COR-L47 (cell line): ENCODE data around the gene ANKRD34B.
"Not testable (repeated sequence)": the region's sequence is repeated elsewhere in the genome, so short reads cannot be mapped to it uniquely, and the experiment has no call there.

ENCODE experiments used
- DNase-seq: peaks from one replicate; lab custom pipeline; 2025; lab: John Stamatoyannopoulos, UW

Gene ANKRD34B

DNA sequence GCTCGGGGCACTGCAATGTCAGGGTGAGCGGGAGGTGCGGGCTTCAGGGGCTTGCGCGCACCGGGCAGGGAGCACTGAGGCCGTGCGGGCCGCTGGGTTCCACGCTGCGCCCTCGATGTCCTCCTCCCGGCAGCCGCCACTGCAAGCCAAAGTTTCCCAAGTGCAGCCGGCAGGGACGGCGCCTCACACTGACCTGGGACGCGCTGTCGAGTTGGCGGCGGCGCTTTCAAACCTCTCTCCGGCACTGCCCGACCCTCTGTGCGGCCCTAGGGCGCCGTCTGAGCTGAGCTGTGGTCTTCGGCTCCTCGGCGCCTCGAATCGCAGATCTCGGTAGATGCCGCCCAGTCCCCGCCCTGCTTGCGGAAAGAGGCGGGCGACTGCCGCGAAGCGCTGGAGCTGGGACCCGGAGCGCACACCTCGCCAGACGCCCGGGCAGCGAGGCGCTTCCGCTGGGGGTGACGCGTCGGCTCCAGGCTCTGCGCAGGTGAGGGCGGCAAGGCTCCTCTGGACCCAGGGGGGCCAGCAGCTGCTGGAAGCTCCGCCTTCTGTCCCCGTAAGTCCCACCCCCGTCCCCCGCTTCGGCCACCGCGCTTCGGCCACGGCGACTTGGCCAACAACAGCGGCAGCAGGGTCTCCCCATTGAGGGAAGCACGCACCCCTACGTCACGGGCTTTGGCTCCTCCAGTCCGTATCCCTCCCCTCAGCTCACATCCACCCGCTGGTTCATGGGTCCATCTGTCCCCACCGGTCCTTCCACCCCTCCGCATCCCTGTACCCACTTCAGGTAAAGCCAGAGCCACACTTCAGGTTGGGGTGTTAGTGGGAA, at the start of gene ANKRD34B:
Gene ANKRD34B, minus strand, starts transcription at position 320 of the 826 bp plus-strand sequence. CDS start 10,261 bp downstream, outside the sequence.
- peak; percentile 59 for DNase-seq

DNA sequence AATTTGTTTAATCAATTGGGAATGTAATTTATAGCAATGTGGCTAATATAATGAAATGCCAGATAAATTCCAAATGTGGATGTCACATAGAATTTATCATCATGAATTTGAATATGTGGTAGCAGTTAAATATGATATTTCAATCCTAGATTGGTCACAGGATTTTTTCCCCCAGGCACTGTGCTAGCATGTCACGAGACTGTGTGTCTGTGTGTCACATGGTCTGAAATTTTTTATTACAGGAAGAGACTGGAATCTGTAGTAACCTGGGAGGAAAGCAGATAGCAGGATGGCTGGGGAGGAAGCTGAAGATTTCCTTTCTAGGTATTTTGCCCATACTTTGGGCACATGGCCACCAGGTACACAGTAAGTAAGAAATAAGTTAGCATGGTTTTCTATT, 49.0 kb upstream of the ANKRD34B start:
- no peak for DNase-seq

DNA sequence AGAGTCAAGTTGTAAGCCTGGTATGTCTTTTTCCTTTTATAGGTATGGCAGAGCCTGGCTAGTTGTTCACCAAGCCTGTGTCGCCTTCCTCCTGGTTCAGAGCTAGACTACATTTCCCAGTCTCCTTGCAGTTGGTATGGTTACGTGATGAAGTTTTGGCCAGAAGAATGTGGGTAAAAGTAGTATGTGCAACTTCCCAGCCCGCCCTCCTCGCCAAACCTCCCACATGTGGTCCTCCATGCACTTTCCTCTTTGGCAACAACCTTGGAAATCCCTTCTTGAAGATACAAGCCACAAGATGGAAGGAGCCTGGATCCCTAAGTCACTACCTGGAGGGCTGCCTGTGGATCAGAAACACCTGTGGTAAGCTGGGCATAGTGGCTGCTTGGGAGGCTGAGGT, 48.4 kb upstream of the ANKRD34B start:
- DNase-seq = no peak

DNA sequence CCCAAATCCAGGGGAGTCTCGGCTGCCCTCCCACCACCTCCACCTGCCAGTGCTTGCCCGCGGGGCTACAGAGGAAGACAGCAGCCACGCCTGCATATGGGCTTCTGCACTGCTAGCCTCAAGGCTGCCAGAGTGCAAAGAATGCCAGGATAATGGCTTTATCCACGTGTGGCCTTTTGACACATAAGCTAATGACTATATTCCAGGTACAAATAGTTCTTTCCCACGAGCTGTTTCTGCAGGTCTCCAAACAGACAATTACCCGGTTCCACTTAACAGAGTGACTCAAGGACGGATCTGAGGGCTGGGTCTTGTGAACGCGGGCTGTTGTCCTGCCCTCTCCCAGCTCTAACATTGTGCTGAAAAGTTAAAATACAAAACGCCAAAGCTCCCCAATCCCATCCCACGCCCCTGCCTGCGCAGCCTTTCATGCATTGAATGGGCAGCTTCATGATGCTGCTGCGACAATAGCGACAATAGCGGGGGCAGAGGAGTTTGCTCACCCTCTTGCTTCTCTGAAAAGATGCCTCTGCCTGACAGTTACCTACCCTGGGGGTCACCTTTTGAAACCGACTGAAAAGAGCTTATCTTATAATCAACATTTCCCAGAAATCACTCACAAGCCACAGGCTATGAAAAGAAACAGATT, 45.3 kb upstream of the ANKRD34B start:
- DNase-seq = no peak

DNA sequence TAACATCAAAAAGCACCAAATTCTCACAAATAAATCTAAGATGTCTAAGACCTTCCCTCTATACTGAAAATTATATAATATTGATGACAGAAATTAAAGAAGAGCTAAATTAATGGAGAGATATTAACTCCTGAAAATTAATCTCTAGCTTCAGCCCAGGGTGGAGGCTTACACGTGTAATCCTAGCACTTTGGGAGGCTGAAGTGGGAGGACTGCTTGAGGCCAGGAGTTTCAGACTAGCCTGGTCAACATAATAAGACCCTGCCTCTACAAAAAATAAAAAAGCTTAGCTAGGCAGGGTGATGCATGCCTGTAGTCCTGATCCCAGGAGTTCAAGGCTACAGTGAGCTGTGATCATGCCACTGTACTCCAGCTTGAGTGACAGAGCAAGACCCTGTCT, 39.6 kb upstream of the ANKRD34B start:
- no peak for DNase-seq

DNA sequence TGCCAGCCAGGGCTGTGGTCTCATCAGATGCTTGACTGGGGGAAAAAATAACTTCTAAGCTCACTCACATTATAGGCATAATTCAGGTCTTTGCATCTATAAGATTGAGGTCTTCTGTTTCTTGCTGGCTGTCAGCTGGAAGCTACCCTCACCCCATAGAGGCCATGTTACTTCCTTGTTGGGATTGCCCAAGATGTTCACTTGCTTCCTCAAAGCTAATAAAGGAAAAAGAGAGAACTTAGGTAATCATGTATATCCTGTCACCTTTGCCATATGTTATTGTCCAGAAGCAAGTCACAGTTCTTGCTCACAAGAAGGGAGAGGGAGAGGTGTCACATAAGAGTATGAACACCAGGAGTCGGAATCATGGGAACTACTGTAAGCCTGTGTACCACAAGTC, 38.7 kb upstream of the ANKRD34B start:
- DNase-seq = no peak

DNA sequence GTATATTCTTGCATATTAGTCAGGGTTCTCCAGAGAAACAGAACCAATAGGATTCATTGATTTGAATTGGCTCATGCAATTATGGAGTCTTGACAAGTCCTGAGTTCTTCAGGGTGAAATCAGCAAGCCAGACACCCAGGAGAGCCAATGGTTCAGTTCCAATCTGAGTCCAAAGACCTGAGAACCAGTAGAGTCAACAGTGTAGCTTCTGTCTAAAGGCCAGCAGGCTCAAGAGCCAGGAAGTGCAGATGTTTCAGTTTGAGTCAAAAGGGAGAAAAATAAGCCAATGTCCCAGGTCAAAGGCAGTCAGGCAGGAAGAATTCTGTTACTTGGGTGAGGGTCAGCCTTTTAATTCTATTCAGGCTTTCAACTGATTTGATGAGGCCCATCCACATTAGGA, 37.8 kb upstream of the ANKRD34B start:
- no peak for DNase-seq

DNA sequence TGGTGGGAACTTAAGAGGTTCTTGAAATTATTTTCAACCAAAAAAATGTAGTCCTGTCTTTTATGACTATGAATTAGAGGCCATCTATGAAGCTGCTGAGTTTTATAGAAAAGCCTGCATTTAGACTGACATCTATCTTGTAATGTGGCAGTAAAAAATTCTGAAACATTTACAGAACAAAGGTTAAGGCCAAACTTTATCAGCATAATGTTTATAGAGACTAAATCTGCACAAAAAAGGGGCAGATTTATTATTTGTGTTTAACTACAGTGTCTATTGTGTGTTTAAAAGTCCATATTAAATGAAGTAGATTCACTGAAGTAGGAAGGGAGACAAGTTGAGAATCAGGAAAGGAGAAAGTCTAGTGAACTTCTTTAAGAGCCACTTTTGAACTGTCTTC, 37.3 kb upstream of the ANKRD34B start:
- DNase-seq = no peak

DNA sequence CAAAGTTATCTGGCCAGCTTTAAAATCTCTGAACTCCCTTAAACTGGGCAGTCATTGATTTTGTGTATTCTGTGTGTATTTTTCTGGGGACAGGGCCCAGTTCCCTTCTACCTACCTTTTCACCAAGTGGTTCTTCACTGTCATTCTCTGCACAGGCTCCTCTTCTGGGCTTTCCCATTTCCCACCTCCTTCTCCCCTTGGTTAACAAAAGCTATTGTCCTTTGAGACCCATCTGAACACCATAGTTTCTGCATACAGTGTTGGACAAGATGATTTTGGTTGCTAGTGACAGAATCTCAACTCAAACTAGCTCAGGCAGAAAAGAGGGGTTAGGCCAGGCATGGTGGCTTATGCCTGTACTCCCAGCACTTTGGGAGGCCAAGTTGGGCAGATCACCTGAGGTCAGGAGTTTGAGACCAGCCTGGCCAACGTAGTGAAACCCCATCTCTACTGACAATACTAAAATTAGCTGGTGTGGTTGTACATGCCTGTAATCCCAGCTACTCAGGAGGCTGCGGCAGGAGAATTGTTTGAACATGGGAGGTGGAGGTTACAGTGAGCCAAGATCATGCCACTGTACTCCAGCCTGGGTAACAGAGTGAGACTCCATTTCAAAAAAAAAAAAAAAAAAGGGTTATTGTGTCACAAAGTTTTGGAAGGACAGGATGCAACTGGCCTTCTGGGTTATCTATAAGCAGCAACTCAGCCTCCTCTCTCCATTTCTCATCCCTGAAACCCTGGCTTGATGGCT, 31.0 kb upstream of the ANKRD34B start:
- no peak for DNase-seq

DNA sequence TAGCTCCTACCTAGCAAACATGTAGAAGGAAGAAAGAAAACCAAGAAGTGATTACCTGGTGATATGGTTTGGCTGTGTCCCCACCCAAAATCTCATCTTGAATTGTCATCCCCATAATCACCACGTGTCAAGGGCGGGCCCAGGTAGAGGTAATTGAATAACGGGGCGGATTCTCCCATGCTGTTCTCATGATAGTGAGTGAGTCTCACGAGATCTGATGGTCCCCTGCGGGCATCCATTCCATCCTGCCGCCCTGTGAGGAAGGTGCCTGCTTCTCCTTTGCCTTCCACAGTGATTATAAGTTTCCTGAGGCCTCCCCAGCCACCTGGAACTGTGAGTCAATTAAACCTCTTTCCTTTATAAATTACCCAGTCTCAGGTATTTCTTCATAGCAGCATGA, 27.4 kb upstream of the ANKRD34B start:
- no peak for DNase-seq

DNA sequence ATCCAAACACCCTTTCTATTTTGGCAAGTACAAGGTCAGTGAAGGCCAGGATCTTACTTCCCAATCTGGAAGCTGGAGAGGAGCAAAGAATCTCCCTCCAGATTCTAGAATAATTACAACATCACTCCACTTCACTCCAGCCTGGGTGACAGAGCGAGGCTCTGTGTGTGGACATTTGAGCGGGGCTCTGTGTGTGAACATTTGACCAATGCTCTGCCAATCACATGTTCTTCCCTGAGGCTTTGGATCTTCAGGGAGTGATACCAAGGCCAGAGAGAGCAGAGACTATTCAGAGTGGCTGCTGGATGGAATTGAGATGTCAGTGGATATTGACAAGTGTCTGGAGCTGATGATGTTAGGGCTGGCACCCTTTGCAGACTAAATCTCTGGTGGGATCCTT, 24.7 kb upstream of the ANKRD34B start:
- no peak for DNase-seq

DNA sequence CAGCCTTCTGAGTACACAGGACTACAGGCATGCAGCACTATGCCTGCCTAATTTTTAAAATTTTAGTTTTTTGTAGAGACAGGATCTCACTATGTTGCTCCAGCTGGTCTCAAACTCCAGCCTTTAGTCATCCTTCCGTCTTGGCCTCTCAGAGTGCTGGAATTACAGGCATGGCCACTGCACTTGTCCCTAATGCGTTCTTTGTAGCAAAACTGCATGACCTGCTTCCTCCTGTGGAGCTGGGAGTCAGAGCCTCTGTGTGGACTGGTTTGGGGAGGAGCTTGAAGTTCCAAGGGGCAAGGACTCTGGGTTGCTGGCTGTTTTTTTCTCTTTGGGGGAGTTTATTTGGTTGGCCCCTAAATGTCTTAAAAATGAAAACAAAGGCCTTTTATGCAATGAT, 22.7 kb upstream of the ANKRD34B start:
- DNase-seq = no peak

DNA sequence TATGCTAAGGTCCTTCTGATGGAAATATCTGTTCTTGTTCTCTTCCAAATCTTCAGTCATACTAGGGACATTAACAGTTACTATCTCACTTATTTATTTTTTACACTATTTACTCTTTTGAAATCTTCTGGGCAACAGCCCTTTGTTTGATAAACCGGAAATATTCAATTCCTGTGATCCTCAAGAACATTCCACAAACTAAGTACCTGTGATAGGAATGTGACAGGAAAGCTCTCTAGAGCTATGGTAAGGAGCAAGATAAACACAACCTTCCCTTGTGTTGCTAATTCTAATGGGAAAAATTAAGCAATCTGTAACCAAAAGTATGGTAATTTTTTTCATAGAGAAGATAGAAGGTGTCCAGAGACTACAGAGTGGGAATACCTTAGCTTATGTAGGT, 22.0 kb upstream of the ANKRD34B start:
- no peak for DNase-seq

DNA sequence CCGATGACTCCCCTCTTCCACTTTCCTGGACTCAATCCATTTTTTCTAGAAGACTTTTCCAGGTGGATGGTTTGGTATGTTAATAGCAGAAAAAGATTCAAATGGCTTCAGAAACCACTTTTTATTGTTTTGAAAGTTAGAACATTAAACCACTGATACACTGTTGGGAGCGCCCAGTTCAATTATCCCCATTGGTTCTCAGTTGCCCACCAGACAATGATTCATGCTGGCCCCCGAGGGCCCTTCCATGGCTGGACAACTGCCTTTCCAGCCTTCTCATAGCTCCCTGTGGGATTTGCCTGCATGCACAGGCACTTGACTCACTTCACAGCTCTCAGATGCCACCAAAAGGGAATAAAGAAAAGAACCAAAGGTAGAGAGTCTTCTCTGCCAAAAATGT, 21.3 kb upstream of the ANKRD34B start:
- no peak for DNase-seq

DNA sequence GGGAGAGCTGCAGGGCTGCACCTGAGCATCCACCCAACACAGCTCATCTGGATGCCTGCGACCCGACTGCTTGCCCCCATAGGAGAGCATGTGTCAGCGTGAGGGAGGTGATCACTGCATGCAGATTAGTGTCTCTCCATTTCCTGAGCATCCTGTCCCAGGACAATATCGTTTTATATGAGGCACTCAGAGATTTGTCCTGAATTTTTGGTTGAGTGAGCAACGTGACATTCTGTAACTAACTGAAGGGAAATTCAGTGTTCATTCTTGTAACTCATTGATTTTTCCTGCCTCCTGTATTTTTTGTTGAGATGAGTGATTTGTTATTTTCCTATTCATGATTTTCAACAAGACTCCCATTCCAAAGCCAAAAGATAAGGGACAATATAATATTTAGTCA, 20.7 kb upstream of the ANKRD34B start:
- no peak for DNase-seq

DNA sequence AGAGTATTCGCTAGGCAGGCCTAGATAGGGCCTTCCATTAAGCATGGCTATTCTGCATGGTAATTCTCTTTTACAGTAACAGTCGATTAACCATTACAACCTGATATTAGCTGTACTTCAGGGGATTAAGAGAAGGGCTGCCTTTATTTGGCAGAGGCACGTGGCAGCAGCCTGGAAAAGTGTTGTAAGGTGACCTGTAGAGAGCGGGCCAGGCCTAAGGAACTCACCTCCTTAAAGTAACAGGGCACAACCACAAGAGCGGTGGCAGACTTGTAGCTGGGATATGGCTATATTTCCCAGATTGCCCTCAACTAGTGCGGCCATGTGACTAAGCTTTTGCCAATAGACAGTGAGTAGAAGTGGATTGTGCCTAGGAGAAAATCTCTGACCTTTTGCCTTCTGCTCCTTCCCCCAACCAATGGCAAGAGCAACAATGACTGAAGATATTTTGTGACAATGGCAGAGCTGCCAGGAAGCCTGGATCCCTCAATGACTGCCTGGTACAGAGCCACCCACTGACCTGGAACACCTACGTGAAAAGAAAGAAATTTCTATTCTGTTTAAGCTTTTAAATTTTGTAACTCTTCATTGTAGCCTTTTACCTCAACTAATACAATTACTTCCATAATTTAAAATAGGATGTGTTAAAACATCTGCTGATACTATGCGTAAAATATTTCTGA, 18.9 kb upstream of the ANKRD34B start:
- no peak for DNase-seq

DNA sequence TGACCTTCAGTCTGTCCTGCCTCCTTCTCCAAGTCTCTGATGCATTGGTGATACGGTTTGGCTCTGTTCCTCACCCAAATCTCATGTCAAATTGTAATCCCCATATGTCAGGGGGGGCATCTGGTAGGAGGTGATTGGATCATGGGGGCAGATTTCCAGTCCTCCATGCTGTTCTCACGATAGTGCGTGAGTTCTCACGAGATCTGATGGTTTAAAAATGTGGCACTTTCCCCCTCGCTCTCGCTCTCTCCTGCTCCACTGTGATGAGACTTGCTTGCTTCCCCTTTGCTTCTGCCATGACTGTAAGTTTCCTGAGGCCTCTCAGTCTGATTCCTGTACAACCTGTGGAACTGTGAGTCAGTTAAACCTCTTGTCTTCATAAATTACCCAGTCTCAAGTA, 14.7 kb upstream of the ANKRD34B start:
- no peak for DNase-seq

DNA sequence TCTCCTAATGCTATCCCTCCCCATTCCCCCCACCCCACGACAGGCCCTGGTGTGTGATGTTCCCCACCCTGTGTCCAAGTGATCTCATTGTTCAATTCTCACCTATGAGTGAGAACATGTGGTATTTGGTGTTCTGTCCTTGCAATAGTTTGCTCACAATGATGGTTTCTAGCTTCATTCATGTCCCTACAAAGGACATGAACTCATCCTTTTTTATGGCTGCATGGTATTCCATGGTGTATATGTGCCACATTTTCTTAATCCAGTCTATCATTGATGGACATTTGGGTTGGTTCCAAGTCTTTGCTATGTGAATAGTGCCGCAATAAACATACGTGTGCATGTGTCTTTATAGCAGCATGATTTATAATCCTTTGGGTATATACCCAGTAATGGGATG, 10.2 kb upstream of the ANKRD34B start:
- not testable (repeated sequence) for DNase-seq

DNA sequence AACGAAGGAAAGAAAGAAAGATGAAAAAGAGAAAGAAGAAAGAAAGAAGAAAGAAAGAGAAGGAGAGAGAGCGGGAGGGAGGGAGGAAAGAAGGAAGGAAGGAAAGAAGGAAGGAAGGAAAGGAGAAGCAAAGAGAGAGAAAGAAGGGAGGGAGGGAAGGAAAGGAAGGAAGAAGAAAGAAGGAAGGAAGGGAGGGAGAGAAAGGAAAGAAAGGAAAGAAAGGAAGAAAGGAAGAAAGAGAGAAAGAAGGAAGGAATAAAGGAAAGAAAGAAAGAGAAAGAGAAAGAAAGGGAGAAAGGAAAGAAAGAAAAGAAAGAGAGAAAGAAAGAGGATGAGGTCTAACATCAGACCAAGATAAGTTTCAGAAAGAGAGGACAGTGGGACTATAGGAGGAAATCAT, 9.0 kb upstream of the ANKRD34B start:
- no peak for DNase-seq

DNA sequence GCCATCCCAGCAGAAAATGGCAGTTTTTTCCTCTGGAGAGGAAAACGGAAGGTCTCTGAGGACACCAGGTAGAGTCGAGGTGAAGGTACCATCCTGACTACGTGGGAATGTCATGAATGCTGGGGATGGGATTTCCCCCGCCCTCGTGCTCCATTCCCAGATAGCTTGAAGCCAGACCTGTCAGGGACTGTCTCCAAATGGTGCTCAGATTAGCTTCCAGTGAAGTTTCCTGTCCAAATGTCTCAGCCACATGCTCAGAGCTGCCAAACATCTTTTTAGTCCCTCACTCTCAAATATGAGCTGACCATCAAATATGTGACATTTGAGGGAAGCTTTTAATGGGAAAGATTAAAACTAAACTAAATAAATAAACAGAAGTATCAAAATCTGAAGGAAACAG, 7.6 kb upstream of the ANKRD34B start:
- DNase-seq = no peak

DNA sequence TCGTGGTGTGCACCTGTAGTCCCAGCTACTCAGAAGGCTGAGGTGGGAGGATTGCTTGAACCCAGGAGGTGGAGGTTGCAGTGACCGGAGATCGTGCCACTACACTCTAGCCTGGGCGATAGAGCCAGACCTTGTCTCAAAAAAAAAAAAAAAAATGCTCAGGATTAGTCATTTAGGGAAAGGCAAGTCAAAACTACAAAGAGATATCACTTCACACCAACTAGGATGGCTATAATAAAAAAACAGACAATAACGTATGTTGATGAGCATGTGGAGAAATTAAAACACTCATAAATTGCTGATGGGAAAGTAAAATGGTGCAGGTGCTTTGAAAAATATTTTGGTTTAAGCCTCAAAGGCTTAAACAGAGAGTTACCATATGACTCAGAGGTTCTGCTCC, 6.3 kb upstream of the ANKRD34B start:
- DNase-seq = no peak

DNA sequence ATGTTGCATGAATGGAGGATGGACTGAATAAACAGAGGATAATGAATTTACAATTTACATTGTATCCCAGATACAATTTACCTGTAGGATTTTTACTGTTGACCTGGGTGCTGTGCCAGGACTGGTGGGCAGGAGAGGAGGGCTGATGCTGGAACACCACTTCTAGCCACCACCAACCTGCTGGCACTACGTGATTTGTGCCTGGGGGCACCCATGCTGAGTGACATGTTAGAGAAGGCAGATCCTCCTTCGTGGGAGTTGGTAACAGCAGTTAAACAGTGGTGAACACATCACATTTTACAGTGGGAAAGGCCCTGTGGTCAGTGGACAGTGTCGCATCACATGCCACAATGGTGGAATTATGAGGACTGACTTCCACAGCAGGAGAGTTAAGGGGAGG, 3.0 kb upstream of the ANKRD34B start:
- no peak for DNase-seq
